Testis (tissue), 3 donors: ENCODE measurements around the gene SMIM10L1. TPM values are rescaled to one million over a fixed set of nuclear protein-coding genes. Genes with fewer than 3 reads are reported as not detected.

ENCODE experiments used
- DNase-seq: peaks from one replicate; pipeline ENCODE4 v3.0.0-alpha.2; 2019
- H3K27ac ChIP-seq, 2 donors: fragments of 200-600 bp; sonication (generic); one replicate each; pipeline ENCODE4 v1.5.1; 2019
- H3K27me3 ChIP-seq: fragments of 200-600 bp; sonication (generic); one replicate; pipeline ENCODE4 v1.5.1; 2019
- H3K36me3 ChIP-seq: fragments of 200-600 bp; sonication (generic); one replicate; pipeline ENCODE4 v1.5.1; 2017; ENCODE audit warnings: low read depth; ENCODE audit errors: missing control alignments
- H3K4me1 ChIP-seq: fragments of 200-600 bp; sonication (generic); one replicate; pipeline ENCODE4 v1.5.1; 2019
- H3K4me3 ChIP-seq, 2 donors: fragments of 200-600 bp; sonication (generic); one replicate each; pipeline ENCODE4 v1.5.1; 2017 to 2019
- H3K9me3 ChIP-seq: fragments of 200-600 bp; sonication (generic); one replicate; pipeline ENCODE4 v1.5.1; 2017
- CTCF ChIP-seq, 3 experiments: fragments of 450-650 bp in 2 of 3; fragments of 200-600 bp in 1 of 3; sonication (generic) in 1 of 3; IDR thresholded peaks; one replicate each; pipeline ENCODE4 v1.5.1; 2016 to 2019; ENCODE audit warnings: antibody characterized with exemption in 3 of 3, mild to moderate bottlenecking in 2 of 3, moderate library complexity in 1 of 3
- POLR2A ChIP-seq: fragments of 450-650 bp; IDR thresholded peaks from one replicate; pipeline ENCODE4 v1.6.1; 2017; ENCODE audit warnings: antibody characterized with exemption, mild to moderate bottlenecking, moderate library complexity
- WGBS, 2 donors: methylation state at CpG; one replicate each; pipeline ENCODE4 v1.1.5; 2018; 5-methylcytosine and 5-hydroxymethylcytosine counted together
- intact Hi-C: fragments of 100-400 bp; cut with DNase I; formaldehyde crosslinking; loops from one replicate; pipeline ENCODE4 v1.15.1; 2023; ENCODE audit warnings: low total_unique reads
- polyA plus RNA-seq: library from polyadenylated mRNA; stranded (reverse); fragments of 350-450 nt; fragmentation: Illumina TruSeq; extraction: RNeasy Lipid Tissue Mini Kit (QIAGEN cat#74804); gene quantifications from one replicate; pipeline ENCODE4 v1.2.3, GENCODE V29; 2014; ENCODE audit warnings: low read depth, low replicate concordance; ENCODE audit not compliant: insufficient read depth
- total RNA-seq, 2 donors: library from RNA; depleted of rRNA; stranded (reverse); fragments of >200 nt; gene quantifications; one replicate each; pipeline ENCODE4 v1.2.3, GENCODE V29; 2016

The SMIM10L1 gene
- total and polyA plus RNA-seq, 3 donors from 2014 or later = 4.4 to 11.0 (median 7.6) TPM

GRCh38 chr12:11133816-11134215 lies 37.2 kb upstream of the SMIM10L1 start:
- intact Hi-C loops = no loop called here
- Histone ChIP-seq H3K4me3 (no peak overlapping the region), H3K4me1 (no peaks in the 10 kb centered on the region), H3K9me3 (no peaks in the 10 kb centered on the region), H3K36me3 (no peaks in the 10 kb centered on the region), H3K27me3 (no peaks in the 10 kb centered on the region), H3K27ac (no peak overlapping the region)
- WGBS, 2 donors = 89 to 92% methylated on average over 2 of the region's 2 CpGs
- TF ChIP-seq POLR2A = no peak
- TF ChIP-seq CTCF (IDR thresholded peaks at IDR 0.05) = no peak
- no peak for DNase-seq

GRCh38 chr12:11134305-11134704 lies 36.7 kb upstream of the SMIM10L1 start, which contains the start of gene TAS2R30:
Gene TAS2R30 (minus strand): TSS chr12:11134644. CDS start chr12:11134244, 400 bp downstream.
- no peak for DNase-seq
- Histone ChIP-seq H3K9me3 (no peaks in the 10 kb centered on the region), H3K27ac (no peak within 1 kb of the TSS), H3K4me1 (no peaks in the 10 kb centered on the region), H3K4me3 (no peak within 1 kb of the TSS), H3K27me3 (no peaks in the 10 kb centered on the region), H3K36me3 (no peaks in the 10 kb centered on the region)
- 79 to 95% methylated on average over 3 of the region's 3 CpGs for WGBS, 2 donors
- TF ChIP-seq CTCF (IDR thresholded peaks at IDR 0.05) = no peak
- intact Hi-C loops = no loop called here

GRCh38 chr12:11136075-11136474 lies 34.9 kb upstream of the SMIM10L1 start:
- 65 to 86% methylated on average over 2 of the region's 2 CpGs for WGBS, 2 donors
- Histone ChIP-seq H3K36me3 (no peaks in the 10 kb centered on the region), H3K27me3 (no peaks in the 10 kb centered on the region), H3K4me1 (no peaks in the 10 kb centered on the region), H3K27ac (no peak overlapping the region), H3K9me3 (no peaks in the 10 kb centered on the region), H3K4me3 (no peak overlapping the region)
- no peak for DNase-seq
- intact Hi-C loops = no loop called here
- TF ChIP-seq POLR2A (no peak), CTCF (IDR thresholded peaks at IDR 0.05) (no peak)

GRCh38 chr12:11143352-11143751 lies 27.6 kb upstream of the SMIM10L1 start:
- TF ChIP-seq POLR2A (no peak), CTCF (IDR thresholded peaks at IDR 0.05) (no peak)
- H3K4me1 ChIP-seq = no peaks in the 10 kb centered on the region
- no peaks in the 10 kb centered on the region for H3K36me3 ChIP-seq
- no peaks in the 10 kb centered on the region for H3K9me3 ChIP-seq
- no peak overlapping the region for H3K27ac ChIP-seq
- intact Hi-C loops = no loop called here
- H3K27me3 ChIP-seq = no peaks in the 10 kb centered on the region
- no peak for DNase-seq
- H3K4me3 ChIP-seq = no peak overlapping the region
- WGBS, 2 donors = 66 to 95% methylated on average over 2 of the region's 2 CpGs

- Histone ChIP-seq H3K27me3 (no peaks in the 10 kb centered on the region), H3K4me1 (no peaks in the 10 kb centered on the region), H3K4me3 (no peak overlapping the region), H3K36me3 (no peaks in the 10 kb centered on the region), H3K27ac (no peak overlapping the region), H3K9me3 (no peaks in the 10 kb centered on the region)
- intact Hi-C loops = no loop called here
- TF ChIP-seq POLR2A (no peak), CTCF (IDR thresholded peaks at IDR 0.05) (no peak)
- 77 to 87% methylated on average over 5 of the region's 5 CpGs for WGBS, 2 donors
- no peak for DNase-seq
Observed at GRCh38 chr12:11144297-11144696, 26.7 kb upstream of the SMIM10L1 start.
